SK-N-MC (cell line): ENCODE results near the gene CTNNBIP1.

Source experiments
- EZH2 ChIP-seq: fragments of 200-600 bp; sonication (generic); IDR thresholded peaks from one replicate; pipeline ENCODE4 v1.6.1; 2017; ENCODE audit warnings: antibody characterized with exemption
- FOXP2 ChIP-seq: optimal IDR thresholded peaks from 2 replicates; pipeline ENCODE3; 2011; ENCODE audit warnings: mild to moderate bottlenecking, moderate library complexity; ENCODE audit not compliant: insufficient read depth; ENCODE audit errors: extremely low read length, control extremely low read depth
- POLR2AphosphoS5 ChIP-seq: IDR thresholded peaks from 2 replicates; pipeline ENCODE4 v1.6.1; 2012; ENCODE audit warnings: mild to moderate bottlenecking, low read depth, low read length, borderline replicate concordance

GRCh38 chr1:9820521-9820920, 89.5 kb downstream of the CTNNBIP1 start:
- no peak for TF ChIP-seq EZH2
- no peak for TF ChIP-seq POLR2AphosphoS5
- TF ChIP-seq FOXP2: no peak
